CD14-positive monocyte (primary cell): ENCODE measurements around the gene CENPI. TPM values are rescaled to one million over a fixed set of nuclear protein-coding genes. Genes with fewer than 3 reads are reported as not detected.

ENCODE experiments used
- DNase-seq, 3 donors: peaks; one replicate each; pipeline ENCODE4 v3.0.0-alpha.2; 2011 to 2022
- H2AFZ ChIP-seq: 2 replicates; pipeline ENCODE4 v1.6.0; 2012; ENCODE audit warnings: mild to moderate bottlenecking, low read depth, low read length, inconsistent platforms; ENCODE audit not compliant: insufficient read depth, poor library complexity, severe bottlenecking
- H3K27ac ChIP-seq, 2 donors: 1 replicate in 1 of 2; 2 replicates in 1 of 2; pipeline ENCODE4 v1.5.1; 2012 to 2013; ENCODE audit warnings: low read length in 2 of 2, control low read depth in 1 of 2, inconsistent platforms in 1 of 2, low read depth in 1 of 2, mild to moderate bottlenecking in 1 of 2
- H3K27me3 ChIP-seq, 2 donors: one replicate each; pipeline versions ENCODE4 v1.6.0 to v1.6.1; 2011 to 2013; ENCODE audit warnings: low read length in 2 of 2; ENCODE audit not compliant: control insufficient read depth in 2 of 2, insufficient read depth in 2 of 2
- H3K36me3 ChIP-seq, 2 donors: replicated peaks in 1 of 2; 1 replicate in 1 of 2; 2 replicates in 1 of 2; pipeline versions ENCODE4 v1.5.1 to v1.6.1; 2012 to 2013; ENCODE audit warnings: low read length in 2 of 2, control low read depth in 1 of 2, inconsistent platforms in 1 of 2, mild to moderate bottlenecking in 1 of 2; ENCODE audit not compliant: insufficient read depth in 2 of 2, control insufficient read depth in 1 of 2
- H3K4me1 ChIP-seq, 2 donors: 1 replicate in 1 of 2; 2 replicates in 1 of 2; pipeline versions ENCODE4 v1.5.1 to v1.6.1; 2012 to 2013; ENCODE audit warnings: low read length in 2 of 2, control low read depth in 1 of 2, inconsistent platforms in 1 of 2, mild to moderate bottlenecking in 1 of 2, moderate library complexity in 1 of 2; ENCODE audit not compliant: insufficient read depth in 2 of 2, control insufficient read depth in 1 of 2
- H3K4me2 ChIP-seq: replicated peaks from 2 replicates; pipeline ENCODE3; 2012; ENCODE audit warnings: low read length, moderate library complexity, mild to moderate bottlenecking; ENCODE audit not compliant: poor library complexity, severe bottlenecking; ENCODE audit errors: extremely low read depth
- H3K4me3 ChIP-seq, 3 experiments: fragments of 200-600 bp in 1 of 3; sonication (generic) in 1 of 3; replicated peaks in 1 of 3; 1 replicate in 2 of 3; 2 replicates in 1 of 3; pipeline ENCODE4 v1.5.1; 2011 to 2013; ENCODE audit warnings: low read length in 3 of 3, mild to moderate bottlenecking in 3 of 3, control low read depth in 2 of 3, low read depth in 2 of 3, inconsistent platforms in 1 of 3, moderate library complexity in 1 of 3
- H3K79me2 ChIP-seq: 2 replicates; pipeline ENCODE4 v1.6.0; 2012; ENCODE audit warnings: mild to moderate bottlenecking, control low read depth, inconsistent platforms, low read length, moderate library complexity; ENCODE audit not compliant: insufficient read depth
- H3K9ac ChIP-seq: 2 replicates; pipeline ENCODE4 v1.6.0; 2017; ENCODE audit warnings: low read length, mild to moderate bottlenecking; ENCODE audit not compliant: insufficient read depth, poor library complexity, severe bottlenecking
- H3K9me3 ChIP-seq, 2 donors: replicated peaks in 1 of 2; 1 replicate in 1 of 2; 2 replicates in 1 of 2; pipeline versions ENCODE4 v1.5.1 to v1.6.1; 2012 to 2013; ENCODE audit warnings: low read length in 2 of 2, control low read depth in 1 of 2; ENCODE audit not compliant: control insufficient read depth in 1 of 2, insufficient read depth in 1 of 2
- H4K20me1 ChIP-seq: 2 replicates; pipeline ENCODE4 v1.6.0; 2012; ENCODE audit warnings: mild to moderate bottlenecking, low read length, control low read depth, moderate library complexity; ENCODE audit not compliant: insufficient read depth
- H3K27ac Mint-ChIP-seq, 7 donors: one replicate each; pipeline ENCODE4 v1.8.0; 2020; ENCODE audit warnings: mild to moderate bottlenecking in 7 of 7, mixed read lengths in 7 of 7, moderate library complexity in 6 of 7, inconsistent platforms in 2 of 7
- H3K27me3 Mint-ChIP-seq, 3 donors: one replicate each; pipeline ENCODE4 v1.8.0; 2021 to 2022; ENCODE audit warnings: low read depth in 3 of 3, mild to moderate bottlenecking in 3 of 3, mixed read lengths in 3 of 3, moderate library complexity in 3 of 3, inconsistent platforms in 1 of 3
- H3K36me3 Mint-ChIP-seq, 2 donors: one replicate each; pipeline ENCODE4 v1.8.0; 2020; ENCODE audit warnings: mixed read lengths in 2 of 2, inconsistent platforms in 1 of 2, mild to moderate bottlenecking in 1 of 2
- H3K4me1 Mint-ChIP-seq: one replicate; pipeline ENCODE4 v1.8.0; 2020; ENCODE audit warnings: mild to moderate bottlenecking, mixed read lengths
- H3K4me3 Mint-ChIP-seq, 2 donors: one replicate each; pipeline ENCODE4 v1.8.0; 2020; ENCODE audit warnings: mild to moderate bottlenecking in 2 of 2, mixed read lengths in 2 of 2, moderate library complexity in 1 of 2
- H3K9me3 Mint-ChIP-seq, 7 donors: one replicate each; pipeline ENCODE4 v1.8.0; 2020 to 2022; ENCODE audit warnings: mixed read lengths in 7 of 7, mild to moderate bottlenecking in 6 of 7, moderate library complexity in 6 of 7, inconsistent platforms in 2 of 7
- WGBS: methylation state at CpG from one replicate; pipeline ENCODE4 v1.1.5; 2013; ENCODE audit warnings: missing lambda C conversion rate; ENCODE audit not compliant: insufficient coverage; 5-methylcytosine and 5-hydroxymethylcytosine counted together
- intact Hi-C, 2 donors: fragments of 100-400 bp; cut with micrococcal nuclease; formaldehyde crosslinking; loops; one replicate each; pipeline versions ENCODE4 v1.15.0 to v1.15.1; 2023
- polyA minus RNA-seq: library from RNA; depleted of rRNA, polyadenylated mRNA; stranded (reverse); fragments of >200 nt; gene quantifications from 2 replicates; pipeline ENCODE4 v1.2.3, GENCODE V29; 2012
- polyA plus RNA-seq, 3 donors: library from polyadenylated mRNA; depleted of rRNA in 1 of 3; unstranded in 2 of 3; stranded (reverse) in 1 of 3; fragments of 300-500 nt in 2 of 3; fragments of >200 nt in 1 of 3; fragmentation: Illumina TruSeq in 2 of 3; gene quantifications; 1 replicate in 2 of 3; 2 replicates in 1 of 3; pipeline ENCODE4 v1.2.3, GENCODE V29; 2012 to 2021
- total RNA-seq, 12 experiments: library from RNA in 1 of 12; stranded (reverse) in 1 of 12; fragments of 120-200 nt in 1 of 12; gene quantifications; one replicate each; pipeline ENCODE4 v1.2.4 and lab custom pipeline; 2013 to 2026; ENCODE audit warnings: mixed read lengths in 6 of 12, inconsistent platforms in 1 of 12
- TF ChIP-seq, protein P1 (sequence below): fragments of 200-600 bp; IDR thresholded peaks from one replicate; pipeline ENCODE4 v1.8.0; 2022; ENCODE audit warnings: antibody characterized with exemption, mild to moderate bottlenecking

The CENPI gene, protein sequence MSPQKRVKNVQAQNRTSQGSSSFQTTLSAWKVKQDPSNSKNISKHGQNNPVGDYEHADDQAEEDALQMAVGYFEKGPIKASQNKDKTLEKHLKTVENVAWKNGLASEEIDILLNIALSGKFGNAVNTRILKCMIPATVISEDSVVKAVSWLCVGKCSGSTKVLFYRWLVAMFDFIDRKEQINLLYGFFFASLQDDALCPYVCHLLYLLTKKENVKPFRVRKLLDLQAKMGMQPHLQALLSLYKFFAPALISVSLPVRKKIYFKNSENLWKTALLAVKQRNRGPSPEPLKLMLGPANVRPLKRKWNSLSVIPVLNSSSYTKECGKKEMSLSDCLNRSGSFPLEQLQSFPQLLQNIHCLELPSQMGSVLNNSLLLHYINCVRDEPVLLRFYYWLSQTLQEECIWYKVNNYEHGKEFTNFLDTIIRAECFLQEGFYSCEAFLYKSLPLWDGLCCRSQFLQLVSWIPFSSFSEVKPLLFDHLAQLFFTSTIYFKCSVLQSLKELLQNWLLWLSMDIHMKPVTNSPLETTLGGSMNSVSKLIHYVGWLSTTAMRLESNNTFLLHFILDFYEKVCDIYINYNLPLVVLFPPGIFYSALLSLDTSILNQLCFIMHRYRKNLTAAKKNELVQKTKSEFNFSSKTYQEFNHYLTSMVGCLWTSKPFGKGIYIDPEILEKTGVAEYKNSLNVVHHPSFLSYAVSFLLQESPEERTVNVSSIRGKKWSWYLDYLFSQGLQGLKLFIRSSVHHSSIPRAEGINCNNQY
- 0.94 TPM for total RNA-seq (2013)
- polyA plus RNA-seq = under 1 TPM in 2 of 3 donors, not detected in 1; 0.07 to 0.17 TPM
- 0.42 and 0.48 TPM in 2 replicates for polyA minus RNA-seq
- 0.83 to 7.2 (median 1.5) reads per million in 11 experiments for total RNA-seq (lab: John Stamatoyannopoulos, UW)

DNA sequence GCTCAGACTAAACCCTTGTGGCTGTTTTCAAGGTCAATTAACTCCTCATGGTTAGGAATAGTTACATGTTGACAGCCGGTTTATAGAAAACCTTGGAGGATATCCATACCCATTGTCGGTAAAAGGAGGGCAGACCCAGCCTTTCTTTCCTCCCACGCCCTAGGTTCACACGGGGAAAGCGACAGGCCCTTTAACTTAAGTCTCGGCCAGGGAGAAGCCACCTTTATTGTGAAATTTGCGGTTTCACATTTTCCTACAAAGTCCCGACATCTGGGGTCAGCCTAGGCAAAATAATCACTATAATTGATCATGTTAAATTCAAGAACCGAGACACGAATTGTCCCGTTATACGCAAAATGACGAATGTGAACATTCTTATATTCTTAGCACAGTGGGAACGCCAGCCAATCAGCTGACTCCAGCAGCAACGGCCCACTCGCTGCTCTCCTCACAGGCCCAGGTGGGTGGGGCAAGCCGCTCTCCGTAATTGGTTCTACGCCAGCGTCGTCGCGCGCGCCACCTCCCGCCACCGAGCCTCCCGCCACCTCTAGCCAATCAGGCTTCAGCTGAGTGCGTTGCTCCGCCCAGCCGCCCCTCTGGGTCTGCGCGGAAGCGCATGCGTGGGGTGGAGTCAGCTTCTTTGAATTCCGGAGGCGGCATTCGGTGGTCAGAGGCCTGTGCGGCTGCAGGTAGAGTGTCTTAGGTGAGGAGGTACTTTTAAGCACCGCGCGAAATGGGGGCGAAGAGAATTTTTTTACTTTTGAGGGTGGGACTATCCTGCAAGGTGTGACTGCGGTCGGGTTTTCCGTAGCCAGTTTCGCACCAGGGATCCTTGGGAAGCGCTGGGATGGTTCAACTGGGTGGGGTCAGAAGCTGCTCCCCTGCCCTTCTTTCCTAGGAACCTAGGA lies at the start of gene CENPI:
CENPI (plus strand) TSS at position 659 of the 908 bp plus-strand sequence. CDS start 2,867 bp downstream, outside the sequence.
- no peaks in the 10 kb centered on the region for H3K36me3 ChIP-seq
- intact Hi-C loops = no loop called here
- no peaks in the 10 kb centered on the region for H3K27me3 Mint-ChIP-seq
- H2AFZ ChIP-seq = peak within 1 kb of the TSS; percentile 81
- WGBS = 0% methylated on average over 6 of the region's 48 CpGs
- H3K4me2 ChIP-seq = peak within 1 kb of the TSS; percentile 77
- H3K27me3 ChIP-seq = no peaks in the 10 kb centered on the region
- H3K9ac ChIP-seq = peak within 1 kb of the TSS; percentile 69
- no peaks in the 10 kb centered on the region for H3K9me3 ChIP-seq
- DNase-seq = peak; percentile 88 to 91 (median 90)
- peak within 1 kb of the TSS; percentile 28 to 79 for H3K27ac ChIP-seq
- no peaks in the 10 kb centered on the region for H4K20me1 ChIP-seq
- peaks cover 8 to 11% of the 10 kb centered on the region in 2 donors for H3K4me1 ChIP-seq
- H3K27ac Mint-ChIP-seq = peak within 1 kb of the TSS; percentile 50 to 91 (median 73)
- peaks cover 18% of the 10 kb centered on the region for H3K79me2 ChIP-seq
- H3K4me3 ChIP-seq = peak within 1 kb of the TSS; percentile 57 to 78 (median 65)
- peaks cover 12% of the 10 kb centered on the region for H3K4me1 Mint-ChIP-seq
- H3K4me3 Mint-ChIP-seq = peak within 1 kb of the TSS; percentile 85 to 92
- TF ChIP-seq, protein P1, sequence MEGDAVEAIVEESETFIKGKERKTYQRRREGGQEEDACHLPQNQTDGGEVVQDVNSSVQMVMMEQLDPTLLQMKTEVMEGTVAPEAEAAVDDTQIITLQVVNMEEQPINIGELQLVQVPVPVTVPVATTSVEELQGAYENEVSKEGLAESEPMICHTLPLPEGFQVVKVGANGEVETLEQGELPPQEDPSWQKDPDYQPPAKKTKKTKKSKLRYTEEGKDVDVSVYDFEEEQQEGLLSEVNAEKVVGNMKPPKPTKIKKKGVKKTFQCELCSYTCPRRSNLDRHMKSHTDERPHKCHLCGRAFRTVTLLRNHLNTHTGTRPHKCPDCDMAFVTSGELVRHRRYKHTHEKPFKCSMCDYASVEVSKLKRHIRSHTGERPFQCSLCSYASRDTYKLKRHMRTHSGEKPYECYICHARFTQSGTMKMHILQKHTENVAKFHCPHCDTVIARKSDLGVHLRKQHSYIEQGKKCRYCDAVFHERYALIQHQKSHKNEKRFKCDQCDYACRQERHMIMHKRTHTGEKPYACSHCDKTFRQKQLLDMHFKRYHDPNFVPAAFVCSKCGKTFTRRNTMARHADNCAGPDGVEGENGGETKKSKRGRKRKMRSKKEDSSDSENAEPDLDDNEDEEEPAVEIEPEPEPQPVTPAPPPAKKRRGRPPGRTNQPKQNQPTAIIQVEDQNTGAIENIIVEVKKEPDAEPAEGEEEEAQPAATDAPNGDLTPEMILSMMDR = no peak
- peaks cover 0 to 4% (median 0%) of the 10 kb centered on the region in 7 donors for H3K9me3 Mint-ChIP-seq
- peaks cover 0 to 5% of the 10 kb centered on the region in 2 donors for H3K36me3 Mint-ChIP-seq
